Measurements from ENCODE around the gene SLC23A2.
"Not testable (repeated sequence)": the region's sequence is repeated elsewhere in the genome, so short reads cannot be mapped to it uniquely, and the experiment has no call there.

SLC23A2 gene

GRCh38 chr20:5039255-5039657 is 37.9 kb upstream of the SLC23A2 start:
- POLR2A ChIA-PET, result interaction anchor here (0.6 kb wide), 1 partner anchor 596 kb away, joined by 3 read pairs; no protein-coding TSS in a partner anchor
- H3K4me1 ChIP-seq (ENCODE audit: control insufficient read depth, insufficient read depth, low read length), result no peaks in the 10 kb centered on the region

GRCh38 chr20:5036828-5037227 is 35.5 kb upstream of the SLC23A2 start:
- no peak overlapping the region for H3K27ac ChIP-seq (ENCODE audit: extremely low read depth, low read depth, low read length)
- ChIA-PET CTCF (interaction anchor here (0.6 to 0.7 kb wide), 2 partner anchors 53 to 87 kb away, joined by 3 read pairs; no protein-coding TSS in a partner anchor), POLR2A (no interaction called here)
- no peaks in the 10 kb centered on the region; a peak in 1 of 3 replicates for H3K36me3 ChIP-seq (ENCODE audit: control insufficient read depth in 2 of 2, insufficient read depth in 1 of 2, low read length in 2 of 2)
- H3K4me3 ChIP-seq (ENCODE audit: low read depth, low read length), result no peak overlapping the region
- no peaks in the 10 kb centered on the region for H3K9me3 ChIP-seq (ENCODE audit: control insufficient read depth, insufficient read depth, low read depth, low read length)
- TF ChIP-seq KLF10 (tag by site-specific recombination; IDR thresholded peaks at IDR 0.05) (no peak), ZNF423 (tag by site-specific recombination; IDR thresholded peaks at IDR 0.05) (no peak), ZNF558 (tag by site-specific recombination; IDR thresholded peaks at IDR 0.05) (no peak), ZBTB49 (tag by site-specific recombination; IDR thresholded peaks at IDR 0.05; ENCODE audit: low read depth) (no peak), OSR2 (tag by site-specific recombination; IDR thresholded peaks at IDR 0.05) (no peak), ZNF398 (tag by site-specific recombination; IDR thresholded peaks at IDR 0.05) (no peak), ZNF214 (tag by site-specific recombination; IDR thresholded peaks at IDR 0.05; ENCODE audit: borderline replicate concordance) (no peak), ZNF600 (tag by site-specific recombination; IDR thresholded peaks at IDR 0.05) (no peak), BCL11B (tag by site-specific recombination; IDR thresholded peaks at IDR 0.05; ENCODE audit: low read depth) (no peak), RBAK (tag by site-specific recombination; IDR thresholded peaks at IDR 0.05) (no peak), ZNF133 (tag by site-specific recombination; IDR thresholded peaks at IDR 0.05) (no peak), ZNF670 (tag by site-specific recombination; IDR thresholded peaks at IDR 0.05; ENCODE audit: low read depth) (no peak), ZNF792 (tag by site-specific recombination; IDR thresholded peaks at IDR 0.05) (no peak), KLF1 (tag by site-specific recombination; IDR thresholded peaks at IDR 0.05) (no peak), ZNF660 (tag by site-specific recombination; IDR thresholded peaks at IDR 0.05) (no peak), KLF7 (tag by site-specific recombination; IDR thresholded peaks at IDR 0.05; ENCODE audit: borderline replicate concordance) (no peak)
- H3K4me1 ChIP-seq (ENCODE audit: control insufficient read depth, insufficient read depth, low read length), result no peaks in the 10 kb centered on the region

More at GRCh38 chr20:5039255-5039657, 37.9 kb upstream of the SLC23A2 start:
- CTCF ChIA-PET, result no interaction called here
- Histone ChIP-seq H3K36me3 (ENCODE audit: control insufficient read depth in 2 of 2, insufficient read depth in 1 of 2, low read length in 2 of 2) (no peaks in the 10 kb centered on the region; a peak in 1 of 3 replicates), H3K27ac (ENCODE audit: extremely low read depth, low read depth, low read length) (no peak overlapping the region), H3K9me3 (ENCODE audit: control insufficient read depth, insufficient read depth, low read depth, low read length) (no peaks in the 10 kb centered on the region), H3K4me3 (ENCODE audit: low read depth, low read length) (no peak overlapping the region)
- no peak for TF ChIP-seq OSR2 (tag by site-specific recombination; IDR thresholded peaks at IDR 0.05)
- TF ChIP-seq ZFP69B (tag by site-specific recombination; IDR thresholded peaks at IDR 0.05), result no peak

GRCh38 chr20:5035518-5035917 is 34.2 kb upstream of the SLC23A2 start:
- CTCF ChIA-PET, result interaction anchor here (0.6 to 0.7 kb wide), 2 partner anchors 13 to 43 kb away, joined by 3 read pairs; no protein-coding TSS in a partner anchor
- POLR2A ChIA-PET, result not testable (repeated sequence)

More at GRCh38 chr20:5035518-5035917, 34.2 kb upstream of the SLC23A2 start:
- H3K4me1 ChIP-seq (ENCODE audit: control insufficient read depth, insufficient read depth, low read length); H3K4me3 ChIP-seq (ENCODE audit: low read depth, low read length); H3K36me3 ChIP-seq (ENCODE audit: control insufficient read depth in 2 of 2, insufficient read depth in 1 of 2, low read length in 2 of 2); H3K27ac ChIP-seq (ENCODE audit: extremely low read depth, low read depth, low read length); H3K9me3 ChIP-seq (ENCODE audit: control insufficient read depth, insufficient read depth, low read depth, low read length): not testable (repeated sequence)

Data from HEK293 (cell line).